Measurements from ENCODE around the gene VPS45.
A peak's percentile ranks its signal among the peaks of the same experiment; 100 is the strongest.
"Not testable (repeated sequence)": the region's sequence is repeated elsewhere in the genome, so short reads cannot be mapped to it uniquely, and the experiment has no call there.

VPS45 gene

GRCh38 chr1:150067184-150068108 is at the start of gene VPS45:
Gene VPS45 (plus strand): TSS chr1:150067776. CDS start chr1:150067858, 82 bp downstream.
- DNase-seq (ENCODE audit: low read depth), result peak; percentile 67

GRCh38 chr1:150018165-150018564 is 49.4 kb upstream of the VPS45 start:
- no peak for DNase-seq (ENCODE audit: low read depth)

GRCh38 chr1:150020711-150021110 is 46.9 kb upstream of the VPS45 start:
- DNase-seq (ENCODE audit: low read depth), result no peak

- DNase-seq (ENCODE audit: low read depth), result no peak
Measured at GRCh38 chr1:150021191-150021694, 46.3 kb upstream of the VPS45 start.

GRCh38 chr1:150022357-150022756 is 45.2 kb upstream of the VPS45 start:
- DNase-seq (ENCODE audit: low read depth), result no peak

- DNase-seq (ENCODE audit: low read depth), result no peak
Measured at GRCh38 chr1:150024156-150024555, 43.4 kb upstream of the VPS45 start.

GRCh38 chr1:150028322-150028721 is 39.3 kb upstream of the VPS45 start:
- no peak for DNase-seq (ENCODE audit: low read depth)

GRCh38 chr1:150034336-150034735 is 33.2 kb upstream of the VPS45 start:
- no peak for DNase-seq (ENCODE audit: low read depth)

GRCh38 chr1:150049926-150050325 is 17.6 kb upstream of the VPS45 start:
- no peak for DNase-seq (ENCODE audit: low read depth)

- no peak for DNase-seq (ENCODE audit: low read depth)
Measured at GRCh38 chr1:150051089-150051373, 16.5 kb upstream of the VPS45 start.

- not testable (repeated sequence) for DNase-seq (ENCODE audit: low read depth)
Measured at GRCh38 chr1:150051905-150052412, 15.6 kb upstream of the VPS45 start.

GRCh38 chr1:150053926-150054325 is 13.7 kb upstream of the VPS45 start:
- no peak for DNase-seq (ENCODE audit: low read depth)

GRCh38 chr1:150055507-150055906 is 12.1 kb upstream of the VPS45 start:
- not testable (repeated sequence) for DNase-seq (ENCODE audit: low read depth)

- DNase-seq (ENCODE audit: low read depth), result no peak
Measured at GRCh38 chr1:150056407-150056806, 11.2 kb upstream of the VPS45 start.

- no peak for DNase-seq (ENCODE audit: low read depth)
Measured at GRCh38 chr1:150060260-150060659, 7.3 kb upstream of the VPS45 start.

GRCh38 chr1:150061632-150062101 is 5.9 kb upstream of the VPS45 start:
- no peak for DNase-seq (ENCODE audit: low read depth)

- no peak for DNase-seq (ENCODE audit: low read depth)
Measured at GRCh38 chr1:150062113-150062512, 5.5 kb upstream of the VPS45 start.

- no peak for DNase-seq (ENCODE audit: low read depth)
Measured at GRCh38 chr1:150065184-150065871, 2.2 kb upstream of the VPS45 start.

- DNase-seq (ENCODE audit: low read depth), result no peak
Measured at GRCh38 chr1:150066328-150066727, 1.2 kb upstream of the VPS45 start.

- DNase-seq (ENCODE audit: low read depth), result no peak
Measured at GRCh38 chr1:150066838-150067183, 765 bp upstream of the VPS45 start.

- no peak for DNase-seq (ENCODE audit: low read depth)
Measured at GRCh38 chr1:150068109-150068435, 496 bp downstream of the VPS45 start.

- DNase-seq (ENCODE audit: low read depth), result no peak
Measured at GRCh38 chr1:150069923-150070322, 2.3 kb downstream of the VPS45 start.

GRCh38 chr1:150072959-150073358 is 5.4 kb downstream of the VPS45 start:
- DNase-seq (ENCODE audit: low read depth), result no peak
